Measurements from ENCODE around the gene EIF1AX. TPM values are rescaled to one million over a fixed set of nuclear protein-coding genes. Genes with fewer than 3 reads are reported as not detected.

EIF1AX gene
- total RNA-seq, 1 experiment from 2014 or later = 132 TPM

DNA sequence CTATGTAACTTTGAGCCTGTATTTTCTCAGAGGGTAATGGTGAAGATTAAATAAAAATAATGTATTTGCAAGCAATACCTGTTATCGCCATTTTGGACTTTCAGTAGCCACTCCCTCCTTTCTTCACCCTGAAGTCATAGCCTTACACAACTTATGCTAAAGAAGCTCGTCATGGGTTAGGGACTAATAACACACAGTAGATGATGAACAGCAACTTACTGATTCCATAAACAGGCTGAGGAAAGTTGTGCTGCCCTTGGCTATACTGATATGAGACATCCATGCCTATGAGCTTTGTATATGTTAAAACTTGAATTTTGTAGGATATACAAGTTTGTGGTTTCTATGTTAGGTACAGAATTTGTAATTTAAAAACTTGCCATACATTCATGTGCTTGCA lies 31.7 kb upstream of the EIF1AX start (continued):
- TF ChIP-seq, protein P1, sequence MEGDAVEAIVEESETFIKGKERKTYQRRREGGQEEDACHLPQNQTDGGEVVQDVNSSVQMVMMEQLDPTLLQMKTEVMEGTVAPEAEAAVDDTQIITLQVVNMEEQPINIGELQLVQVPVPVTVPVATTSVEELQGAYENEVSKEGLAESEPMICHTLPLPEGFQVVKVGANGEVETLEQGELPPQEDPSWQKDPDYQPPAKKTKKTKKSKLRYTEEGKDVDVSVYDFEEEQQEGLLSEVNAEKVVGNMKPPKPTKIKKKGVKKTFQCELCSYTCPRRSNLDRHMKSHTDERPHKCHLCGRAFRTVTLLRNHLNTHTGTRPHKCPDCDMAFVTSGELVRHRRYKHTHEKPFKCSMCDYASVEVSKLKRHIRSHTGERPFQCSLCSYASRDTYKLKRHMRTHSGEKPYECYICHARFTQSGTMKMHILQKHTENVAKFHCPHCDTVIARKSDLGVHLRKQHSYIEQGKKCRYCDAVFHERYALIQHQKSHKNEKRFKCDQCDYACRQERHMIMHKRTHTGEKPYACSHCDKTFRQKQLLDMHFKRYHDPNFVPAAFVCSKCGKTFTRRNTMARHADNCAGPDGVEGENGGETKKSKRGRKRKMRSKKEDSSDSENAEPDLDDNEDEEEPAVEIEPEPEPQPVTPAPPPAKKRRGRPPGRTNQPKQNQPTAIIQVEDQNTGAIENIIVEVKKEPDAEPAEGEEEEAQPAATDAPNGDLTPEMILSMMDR (IDR thresholded peaks at IDR 0.05 in 2 of 3, conservative IDR thresholded peaks at IDR 0.05 in 1 of 3; ENCODE audit: borderline replicate concordance in 1 of 3, insufficient read depth in 1 of 3, low read depth in 2 of 3, low read length in 2 of 3) = no peak
- TF ChIP-seq SRF (IDR thresholded peaks at IDR 0.05; ENCODE audit: low read depth) (no peak), FOSL1 (IDR thresholded peaks at IDR 0.05; ENCODE audit: low read depth) (no peak), EZH2phosphoT487 (IDR thresholded peaks at IDR 0.05; ENCODE audit: borderline replicate concordance) (no peak), TCF7L2 (IDR thresholded peaks at IDR 0.05; ENCODE audit: borderline replicate concordance, extremely low read depth, insufficient read depth, insufficient read length) (no peak), POLR2AphosphoS5 (IDR thresholded peaks at IDR 0.05; ENCODE audit: low read depth, low read length) (no peak)
- TF ChIP-seq, protein P2, sequence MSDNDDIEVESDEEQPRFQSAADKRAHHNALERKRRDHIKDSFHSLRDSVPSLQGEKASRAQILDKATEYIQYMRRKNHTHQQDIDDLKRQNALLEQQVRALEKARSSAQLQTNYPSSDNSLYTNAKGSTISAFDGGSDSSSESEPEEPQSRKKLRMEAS (IDR thresholded peaks at IDR 0.05) = no peak

DNA sequence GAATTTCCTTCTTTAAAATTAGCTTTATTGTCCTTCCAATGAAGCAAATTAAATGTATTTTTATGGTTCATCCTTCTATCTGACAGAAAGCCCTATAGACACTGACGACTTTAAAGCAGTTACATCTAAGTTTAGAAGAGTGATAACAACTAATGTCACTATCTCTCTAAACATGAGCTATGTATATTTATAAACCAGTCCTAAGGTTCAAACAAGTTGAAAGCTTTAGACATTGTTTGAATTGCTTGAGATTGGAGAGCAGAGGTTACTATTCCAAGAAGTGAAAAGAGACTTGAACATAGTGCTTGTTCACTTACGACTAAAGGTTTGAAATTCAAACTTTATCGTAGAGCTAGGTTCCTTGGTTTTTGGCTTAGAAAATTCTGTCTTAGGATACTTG lies 30.2 kb upstream of the EIF1AX start:
- H3K79me2 ChIP-seq (ENCODE audit: insufficient read depth, low read length) = no peaks in the 10 kb centered on the region
- no TSS peak for BruUV-seq (replicated peaks)
- no peak overlapping the region for H3K4me2 ChIP-seq (ENCODE audit: low read length)
- CTCF ChIA-PET = no interaction called here
- H3K27ac ChIP-seq (ENCODE audit: low read depth, low read length) = no peak overlapping the region
- peaks cover 0 to 6% of the 10 kb centered on the region in 2 experiments; a peak in 2 of 4 replicates for H3K36me3 ChIP-seq (ENCODE audit: control insufficient read depth in 1 of 2, insufficient read depth in 2 of 2, low read length in 2 of 2)
- no peak overlapping the region for H2AFZ ChIP-seq (ENCODE audit: low read depth, low read length, poor library complexity, severe bottlenecking)
- DNase-seq (ENCODE audit: low read depth, low spot score) (no peak), ATAC-seq (no peak)
- no peak overlapping the region for H3K4me3 ChIP-seq (replicated peaks in 1 of 2; ENCODE audit: low read depth in 1 of 2, low read length in 2 of 2)
- H3K4me1 ChIP-seq (ENCODE audit: control insufficient read depth in 1 of 2, insufficient read depth in 2 of 2, low read length in 2 of 2) = no peaks in the 10 kb centered on the region
- no peak overlapping the region for H3K9ac ChIP-seq (ENCODE audit: low read length)
- no peaks in the 10 kb centered on the region for H4K20me1 ChIP-seq (ENCODE audit: insufficient read depth)
- H3K9me2 ChIP-seq (ENCODE audit: insufficient read depth) = no peaks in the 10 kb centered on the region
- RAD21 ChIA-PET (ENCODE audit: low non-redundant PET in 1 of 2, low total read pairs in 2 of 2, uncharacterized antibody in 2 of 2, unreplicated experiment in 2 of 2) = no interaction called here
- POLR2A ChIA-PET = no interaction called here
- no peaks in the 10 kb centered on the region for H3K27me3 ChIP-seq (ENCODE audit: insufficient read depth, low read length)
- intact Hi-C loops (cut with micrococcal nuclease) = no loop called here
- no peaks in the 10 kb centered on the region for H3K9me3 ChIP-seq (ENCODE audit: control insufficient read depth in 1 of 2, insufficient read depth in 1 of 2, low read depth in 1 of 2, low read length in 2 of 2)
- no peak for TF ChIP-seq CBX3 (IDR thresholded peaks at IDR 0.05; ENCODE audit: low read depth)
- no peak for TF ChIP-seq YY1 (IDR thresholded peaks at IDR 0.05; ENCODE audit: extremely low read depth, insufficient replicate concordance, low read depth, low read length)
- TF ChIP-seq SP1 (IDR thresholded peaks at IDR 0.05; ENCODE audit: low read depth) = no peak
- no peak for TF ChIP-seq TCF7L2 (IDR thresholded peaks at IDR 0.05; ENCODE audit: borderline replicate concordance, extremely low read depth, insufficient read depth, insufficient read length)
- TF ChIP-seq, protein P3, sequence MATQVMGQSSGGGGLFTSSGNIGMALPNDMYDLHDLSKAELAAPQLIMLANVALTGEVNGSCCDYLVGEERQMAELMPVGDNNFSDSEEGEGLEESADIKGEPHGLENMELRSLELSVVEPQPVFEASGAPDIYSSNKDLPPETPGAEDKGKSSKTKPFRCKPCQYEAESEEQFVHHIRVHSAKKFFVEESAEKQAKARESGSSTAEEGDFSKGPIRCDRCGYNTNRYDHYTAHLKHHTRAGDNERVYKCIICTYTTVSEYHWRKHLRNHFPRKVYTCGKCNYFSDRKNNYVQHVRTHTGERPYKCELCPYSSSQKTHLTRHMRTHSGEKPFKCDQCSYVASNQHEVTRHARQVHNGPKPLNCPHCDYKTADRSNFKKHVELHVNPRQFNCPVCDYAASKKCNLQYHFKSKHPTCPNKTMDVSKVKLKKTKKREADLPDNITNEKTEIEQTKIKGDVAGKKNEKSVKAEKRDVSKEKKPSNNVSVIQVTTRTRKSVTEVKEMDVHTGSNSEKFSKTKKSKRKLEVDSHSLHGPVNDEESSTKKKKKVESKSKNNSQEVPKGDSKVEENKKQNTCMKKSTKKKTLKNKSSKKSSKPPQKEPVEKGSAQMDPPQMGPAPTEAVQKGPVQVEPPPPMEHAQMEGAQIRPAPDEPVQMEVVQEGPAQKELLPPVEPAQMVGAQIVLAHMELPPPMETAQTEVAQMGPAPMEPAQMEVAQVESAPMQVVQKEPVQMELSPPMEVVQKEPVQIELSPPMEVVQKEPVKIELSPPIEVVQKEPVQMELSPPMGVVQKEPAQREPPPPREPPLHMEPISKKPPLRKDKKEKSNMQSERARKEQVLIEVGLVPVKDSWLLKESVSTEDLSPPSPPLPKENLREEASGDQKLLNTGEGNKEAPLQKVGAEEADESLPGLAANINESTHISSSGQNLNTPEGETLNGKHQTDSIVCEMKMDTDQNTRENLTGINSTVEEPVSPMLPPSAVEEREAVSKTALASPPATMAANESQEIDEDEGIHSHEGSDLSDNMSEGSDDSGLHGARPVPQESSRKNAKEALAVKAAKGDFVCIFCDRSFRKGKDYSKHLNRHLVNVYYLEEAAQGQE (IDR thresholded peaks at IDR 0.05; ENCODE audit: low read depth) = no peak
- no peak for TF ChIP-seq ZFX (IDR thresholded peaks at IDR 0.05)
- TF ChIP-seq, protein P1 (IDR thresholded peaks at IDR 0.05 in 2 of 3, conservative IDR thresholded peaks at IDR 0.05 in 1 of 3; ENCODE audit: borderline replicate concordance in 1 of 3, insufficient read depth in 1 of 3, low read depth in 2 of 3, low read length in 2 of 3) = no peak
- no peak for TF ChIP-seq SIN3A (IDR thresholded peaks at IDR 0.05; ENCODE audit: low read depth)
- no peak for TF ChIP-seq EZH2phosphoT487 (IDR thresholded peaks at IDR 0.05; ENCODE audit: borderline replicate concordance)
- no peak for TF ChIP-seq ZNF274 (IDR thresholded peaks at IDR 0.05; ENCODE audit: low read depth, low read length)
- TF ChIP-seq EGR1 (IDR thresholded peaks at IDR 0.05; ENCODE audit: low read depth) = no peak
- TF ChIP-seq SRF (IDR thresholded peaks at IDR 0.05; ENCODE audit: low read depth) = no peak
- TF ChIP-seq RAD21 (IDR thresholded peaks at IDR 0.05; ENCODE audit: low read depth) = no peak
- TF ChIP-seq, protein P4, sequence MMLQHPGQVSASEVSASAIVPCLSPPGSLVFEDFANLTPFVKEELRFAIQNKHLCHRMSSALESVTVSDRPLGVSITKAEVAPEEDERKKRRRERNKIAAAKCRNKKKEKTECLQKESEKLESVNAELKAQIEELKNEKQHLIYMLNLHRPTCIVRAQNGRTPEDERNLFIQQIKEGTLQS (IDR thresholded peaks at IDR 0.05) = no peak
- no peak for TF ChIP-seq JUND (IDR thresholded peaks at IDR 0.05)

All from HCT116 (cell line).